Midbrain (tissue), 1 donor: Measurements from ENCODE around the gene CD69.
A peak's percentile ranks its signal among the peaks of the same experiment; 100 is the strongest.
"Not testable (repeated sequence)": the region's sequence is repeated elsewhere in the genome, so short reads cannot be mapped to it uniquely, and the experiment has no call there.

Experiments used
- DNase-seq: peaks from one replicate; lab custom pipeline; 2025; lab: John Stamatoyannopoulos, UW

CD69 gene

GRCh38 chr12:9750276-9751203 is 10.2 kb downstream of the CD69 start:
- DNase-seq, result peak; percentile 67

GRCh38 chr12:9749640-9750039 is 11.1 kb downstream of the CD69 start:
- no peak for DNase-seq

- no peak for DNase-seq
Measured at GRCh38 chr12:9745199-9745598, 15.5 kb downstream of the CD69 start.

GRCh38 chr12:9742661-9743060 is 18.0 kb downstream of the CD69 start:
- no peak for DNase-seq

GRCh38 chr12:9741726-9742125 is 19.0 kb downstream of the CD69 start:
- no peak for DNase-seq

- DNase-seq, result no peak
Measured at GRCh38 chr12:9740106-9740750, 20.5 kb downstream of the CD69 start.

- DNase-seq, result not testable (repeated sequence)
Measured at GRCh38 chr12:9739404-9740105, 21.1 kb downstream of the CD69 start.

GRCh38 chr12:9738905-9739304 is 21.8 kb downstream of the CD69 start:
- DNase-seq, result not testable (repeated sequence)

GRCh38 chr12:9736936-9737705 is 23.6 kb downstream of the CD69 start:
- DNase-seq, result no peak

- no peak for DNase-seq
Measured at GRCh38 chr12:9735601-9736000, 25.1 kb downstream of the CD69 start.

GRCh38 chr12:9732921-9733461 is 27.7 kb downstream of the CD69 start, which contains the start of gene CLECL1:
TSS of gene CLECL1 (minus strand) at chr12:9733097.
- no peak for DNase-seq

GRCh38 chr12:9731797-9732196 is 28.9 kb downstream of the CD69 start:
- DNase-seq, result no peak

- DNase-seq, result no peak
Measured at GRCh38 chr12:9731393-9731792, 29.3 kb downstream of the CD69 start.

GRCh38 chr12:9730591-9730990 is 30.1 kb downstream of the CD69 start:
- DNase-seq, result no peak

- DNase-seq, result no peak
Measured at GRCh38 chr12:9730011-9730410, 30.7 kb downstream of the CD69 start.

GRCh38 chr12:9729082-9729481 is 31.6 kb downstream of the CD69 start:
- DNase-seq, result no peak

- DNase-seq, result no peak
Measured at GRCh38 chr12:9727813-9728212, 32.9 kb downstream of the CD69 start.

GRCh38 chr12:9725213-9725870 is 35.4 kb downstream of the CD69 start:
- DNase-seq, result no peak

GRCh38 chr12:9724023-9724422 is 36.7 kb downstream of the CD69 start:
- no peak for DNase-seq

- peak; percentile 5 for DNase-seq
Measured at GRCh38 chr12:9721394-9722092, 39.2 kb downstream of the CD69 start.
